Measurements from ENCODE around the gene RASSF4. TPM values are rescaled to one million over a fixed set of nuclear protein-coding genes. Genes with fewer than 3 reads are reported as not detected.

Gene RASSF4
- total and polyA plus RNA-seq, 9 of the 15 experiments (the other 6 are each of a cell fraction or from before 2014, with no cell fraction given) = 0.01 to 0.62 (median 0.11) TPM; not detected in 3

DNA sequence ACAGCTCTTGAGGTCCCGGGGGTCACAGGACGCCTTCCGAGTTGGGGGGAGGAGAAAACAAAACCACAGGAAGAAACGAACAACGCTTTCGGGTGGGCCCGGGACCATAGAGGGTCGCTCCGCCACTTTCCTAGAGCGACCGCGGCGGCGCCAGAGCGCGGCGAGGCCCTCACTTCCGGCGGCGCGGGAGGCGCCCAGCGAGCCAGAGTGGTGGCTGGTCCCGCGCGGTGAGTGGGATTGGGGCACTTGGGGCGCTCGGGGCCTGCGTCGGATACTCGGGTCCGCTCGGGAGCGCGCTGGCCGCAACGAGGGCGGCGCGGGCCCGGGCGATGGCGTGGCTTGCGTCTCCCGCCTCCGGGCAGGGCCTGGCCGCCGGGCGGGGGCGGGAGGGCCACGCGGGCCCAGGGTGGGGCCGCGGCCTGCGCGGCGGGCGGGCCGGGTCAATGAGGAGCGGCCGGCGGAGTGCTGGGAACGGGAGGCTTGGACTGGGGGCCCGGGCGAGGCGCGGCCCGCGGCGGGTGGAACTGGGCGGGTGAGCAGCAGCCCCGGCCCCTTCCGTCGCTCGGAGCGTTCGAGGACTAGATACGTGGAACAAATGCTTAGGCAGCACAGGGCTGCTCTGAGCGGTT lies 41.3 kb downstream of the RASSF4 start, which contains the start of gene ZNF22 (continued):
- TF ChIP-seq, protein P1, sequence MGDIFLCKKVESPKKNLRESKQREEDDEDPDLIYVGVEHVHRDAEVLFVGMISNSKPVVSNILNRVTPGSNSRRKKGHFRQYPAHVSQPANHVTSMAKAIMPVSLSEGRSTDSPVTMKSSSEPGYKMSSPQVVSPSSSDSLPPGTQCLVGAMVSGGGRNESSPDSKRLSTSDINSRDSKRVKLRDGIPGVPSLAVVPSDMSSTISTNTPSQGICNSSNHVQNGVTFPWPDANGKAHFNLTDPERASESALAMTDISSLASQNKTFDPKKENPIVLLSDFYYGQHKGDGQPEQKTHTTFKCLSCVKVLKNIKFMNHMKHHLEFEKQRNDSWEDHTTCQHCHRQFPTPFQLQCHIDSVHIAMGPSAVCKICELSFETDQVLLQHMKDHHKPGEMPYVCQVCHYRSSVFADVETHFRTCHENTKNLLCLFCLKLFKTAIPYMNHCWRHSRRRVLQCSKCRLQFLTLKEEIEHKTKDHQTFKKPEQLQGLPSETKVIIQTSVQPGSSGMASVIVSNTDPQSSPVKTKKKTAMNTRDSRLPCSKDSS (IDR thresholded peaks at IDR 0.05; ENCODE audit: low read depth, partially characterized antibody) = no peak
- TF ChIP-seq CCNT2 (IDR thresholded peaks at IDR 0.05; ENCODE audit: borderline replicate concordance, extremely low read depth, insufficient read length, low read depth, low read length) (peak; percentile 30), TAF9B (IDR thresholded peaks at IDR 0.05; ENCODE audit: partially characterized antibody) (no peak), RFX5 (IDR thresholded peaks at IDR 0.05; ENCODE audit: low read depth, low read length) (no peak), IRF2 (CRISPR knock-in tag; IDR thresholded peaks at IDR 0.05) (0 out of 2 replicates have a peak, but pooled peaks have one; percentile 65), KLF6 (CRISPR knock-in tag; IDR thresholded peaks at IDR 0.05; ENCODE audit: borderline replicate concordance) (no peak), HLTF (IDR thresholded peaks at IDR 0.05) (no peak), MEF2D (tag; conservative IDR thresholded peaks at IDR 0.05; ENCODE audit: low read depth) (no peak), ZBTB1 (CRISPR knock-in tag; IDR thresholded peaks at IDR 0.05; ENCODE audit: borderline replicate concordance, low read depth) (no peak; the same call in 1 of the 2 replicates), DMBX1 (CRISPR knock-in tag; IDR thresholded peaks at IDR 0.05; ENCODE audit: borderline replicate concordance) (peak; percentile 28; the same call in 1 of the 2 replicates)
- TF ChIP-seq, protein P2, sequence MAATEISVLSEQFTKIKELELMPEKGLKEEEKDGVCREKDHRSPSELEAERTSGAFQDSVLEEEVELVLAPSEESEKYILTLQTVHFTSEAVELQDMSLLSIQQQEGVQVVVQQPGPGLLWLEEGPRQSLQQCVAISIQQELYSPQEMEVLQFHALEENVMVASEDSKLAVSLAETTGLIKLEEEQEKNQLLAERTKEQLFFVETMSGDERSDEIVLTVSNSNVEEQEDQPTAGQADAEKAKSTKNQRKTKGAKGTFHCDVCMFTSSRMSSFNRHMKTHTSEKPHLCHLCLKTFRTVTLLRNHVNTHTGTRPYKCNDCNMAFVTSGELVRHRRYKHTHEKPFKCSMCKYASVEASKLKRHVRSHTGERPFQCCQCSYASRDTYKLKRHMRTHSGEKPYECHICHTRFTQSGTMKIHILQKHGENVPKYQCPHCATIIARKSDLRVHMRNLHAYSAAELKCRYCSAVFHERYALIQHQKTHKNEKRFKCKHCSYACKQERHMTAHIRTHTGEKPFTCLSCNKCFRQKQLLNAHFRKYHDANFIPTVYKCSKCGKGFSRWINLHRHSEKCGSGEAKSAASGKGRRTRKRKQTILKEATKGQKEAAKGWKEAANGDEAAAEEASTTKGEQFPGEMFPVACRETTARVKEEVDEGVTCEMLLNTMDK (IDR thresholded peaks at IDR 0.05; ENCODE audit: borderline replicate concordance, insufficient read depth, low read depth, low read length, poor library complexity, severe bottlenecking) = peak; percentile 74
- TF ChIP-seq, protein P3, sequence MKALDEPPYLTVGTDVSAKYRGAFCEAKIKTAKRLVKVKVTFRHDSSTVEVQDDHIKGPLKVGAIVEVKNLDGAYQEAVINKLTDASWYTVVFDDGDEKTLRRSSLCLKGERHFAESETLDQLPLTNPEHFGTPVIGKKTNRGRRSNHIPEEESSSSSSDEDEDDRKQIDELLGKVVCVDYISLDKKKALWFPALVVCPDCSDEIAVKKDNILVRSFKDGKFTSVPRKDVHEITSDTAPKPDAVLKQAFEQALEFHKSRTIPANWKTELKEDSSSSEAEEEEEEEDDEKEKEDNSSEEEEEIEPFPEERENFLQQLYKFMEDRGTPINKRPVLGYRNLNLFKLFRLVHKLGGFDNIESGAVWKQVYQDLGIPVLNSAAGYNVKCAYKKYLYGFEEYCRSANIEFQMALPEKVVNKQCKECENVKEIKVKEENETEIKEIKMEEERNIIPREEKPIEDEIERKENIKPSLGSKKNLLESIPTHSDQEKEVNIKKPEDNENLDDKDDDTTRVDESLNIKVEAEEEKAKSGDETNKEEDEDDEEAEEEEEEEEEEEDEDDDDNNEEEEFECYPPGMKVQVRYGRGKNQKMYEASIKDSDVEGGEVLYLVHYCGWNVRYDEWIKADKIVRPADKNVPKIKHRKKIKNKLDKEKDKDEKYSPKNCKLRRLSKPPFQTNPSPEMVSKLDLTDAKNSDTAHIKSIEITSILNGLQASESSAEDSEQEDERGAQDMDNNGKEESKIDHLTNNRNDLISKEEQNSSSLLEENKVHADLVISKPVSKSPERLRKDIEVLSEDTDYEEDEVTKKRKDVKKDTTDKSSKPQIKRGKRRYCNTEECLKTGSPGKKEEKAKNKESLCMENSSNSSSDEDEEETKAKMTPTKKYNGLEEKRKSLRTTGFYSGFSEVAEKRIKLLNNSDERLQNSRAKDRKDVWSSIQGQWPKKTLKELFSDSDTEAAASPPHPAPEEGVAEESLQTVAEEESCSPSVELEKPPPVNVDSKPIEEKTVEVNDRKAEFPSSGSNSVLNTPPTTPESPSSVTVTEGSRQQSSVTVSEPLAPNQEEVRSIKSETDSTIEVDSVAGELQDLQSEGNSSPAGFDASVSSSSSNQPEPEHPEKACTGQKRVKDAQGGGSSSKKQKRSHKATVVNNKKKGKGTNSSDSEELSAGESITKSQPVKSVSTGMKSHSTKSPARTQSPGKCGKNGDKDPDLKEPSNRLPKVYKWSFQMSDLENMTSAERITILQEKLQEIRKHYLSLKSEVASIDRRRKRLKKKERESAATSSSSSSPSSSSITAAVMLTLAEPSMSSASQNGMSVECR (CRISPR knock-in tag; IDR thresholded peaks at IDR 0.05) = peak; percentile 70; the same call in 1 of the 2 replicates
- TF ChIP-seq, protein P4, sequence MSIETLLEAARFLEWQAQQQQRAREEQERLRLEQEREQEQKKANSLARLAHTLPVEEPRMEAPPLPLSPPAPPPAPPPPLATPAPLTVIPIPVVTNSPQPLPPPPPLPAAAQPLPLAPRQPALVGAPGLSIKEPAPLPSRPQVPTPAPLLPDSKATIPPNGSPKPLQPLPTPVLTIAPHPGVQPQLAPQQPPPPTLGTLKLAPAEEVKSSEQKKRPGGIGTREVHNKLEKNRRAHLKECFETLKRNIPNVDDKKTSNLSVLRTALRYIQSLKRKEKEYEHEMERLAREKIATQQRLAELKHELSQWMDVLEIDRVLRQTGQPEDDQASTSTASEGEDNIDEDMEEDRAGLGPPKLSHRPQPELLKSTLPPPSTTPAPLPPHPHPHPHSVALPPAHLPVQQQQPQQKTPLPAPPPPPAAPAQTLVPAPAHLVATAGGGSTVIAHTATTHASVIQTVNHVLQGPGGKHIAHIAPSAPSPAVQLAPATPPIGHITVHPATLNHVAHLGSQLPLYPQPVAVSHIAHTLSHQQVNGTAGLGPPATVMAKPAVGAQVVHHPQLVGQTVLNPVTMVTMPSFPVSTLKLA (conservative IDR thresholded peaks at IDR 0.05) = peak in 1 of 2 experiments; percentile 65; a peak in 2 of 4 replicates
- TF ChIP-seq, protein P5, sequence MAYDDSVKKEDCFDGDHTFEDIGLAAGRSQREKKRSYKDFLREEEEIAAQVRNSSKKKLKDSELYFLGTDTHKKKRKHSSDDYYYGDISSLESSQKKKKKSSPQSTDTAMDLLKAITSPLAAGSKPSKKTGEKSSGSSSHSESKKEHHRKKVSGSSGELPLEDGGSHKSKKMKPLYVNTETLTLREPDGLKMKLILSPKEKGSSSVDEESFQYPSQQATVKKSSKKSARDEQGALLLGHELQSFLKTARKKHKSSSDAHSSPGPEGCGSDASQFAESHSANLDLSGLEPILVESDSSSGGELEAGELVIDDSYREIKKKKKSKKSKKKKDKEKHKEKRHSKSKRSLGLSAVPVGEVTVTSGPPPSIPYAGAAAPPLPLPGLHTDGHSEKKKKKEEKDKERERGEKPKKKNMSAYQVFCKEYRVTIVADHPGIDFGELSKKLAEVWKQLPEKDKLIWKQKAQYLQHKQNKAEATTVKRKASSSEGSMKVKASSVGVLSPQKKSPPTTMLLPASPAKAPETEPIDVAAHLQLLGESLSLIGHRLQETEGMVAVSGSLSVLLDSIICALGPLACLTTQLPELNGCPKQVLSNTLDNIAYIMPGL (CRISPR knock-in tag; IDR thresholded peaks at IDR 0.05) = peak; percentile 93
